NB4 (cell line): Measurements from ENCODE around the gene PC.

Experiments used
- POLR2A ChIP-seq: IDR thresholded peaks from 2 replicates; pipeline ENCODE4 v1.6.1; 2011; ENCODE audit warnings: mild to moderate bottlenecking; ENCODE audit not compliant: insufficient read length; ENCODE audit errors: extremely low read depth
- TF ChIP-seq, protein P1 (sequence below): IDR thresholded peaks from one replicate; pipeline ENCODE4 v1.5.1; 2012; ENCODE audit warnings: low read depth, low read length
- TF ChIP-seq, protein P2 (sequence below): IDR thresholded peaks from 2 replicates; pipeline ENCODE4 v1.6.1; 2011; ENCODE audit warnings: low read depth, low read length

DNA sequence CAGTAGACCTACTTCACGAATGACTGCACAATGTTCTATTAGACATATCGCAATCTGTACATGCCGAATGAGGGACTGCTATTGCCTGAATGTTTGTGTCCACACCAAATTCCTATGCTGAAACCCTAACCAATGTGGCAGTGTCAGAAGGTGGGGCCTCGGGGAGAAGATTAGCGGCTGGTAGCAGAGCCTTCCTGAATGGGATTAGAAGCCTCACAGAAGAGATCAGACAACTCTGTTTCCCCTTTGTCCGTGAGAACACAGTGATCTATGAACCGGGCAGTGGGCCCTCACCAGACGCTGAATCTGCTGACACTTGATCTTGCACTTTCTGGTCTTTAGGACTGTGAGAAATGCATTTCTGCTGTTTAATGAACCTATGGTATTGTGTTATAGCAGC lies 68.2 kb downstream of the PC start:
- TF ChIP-seq, protein P1, sequence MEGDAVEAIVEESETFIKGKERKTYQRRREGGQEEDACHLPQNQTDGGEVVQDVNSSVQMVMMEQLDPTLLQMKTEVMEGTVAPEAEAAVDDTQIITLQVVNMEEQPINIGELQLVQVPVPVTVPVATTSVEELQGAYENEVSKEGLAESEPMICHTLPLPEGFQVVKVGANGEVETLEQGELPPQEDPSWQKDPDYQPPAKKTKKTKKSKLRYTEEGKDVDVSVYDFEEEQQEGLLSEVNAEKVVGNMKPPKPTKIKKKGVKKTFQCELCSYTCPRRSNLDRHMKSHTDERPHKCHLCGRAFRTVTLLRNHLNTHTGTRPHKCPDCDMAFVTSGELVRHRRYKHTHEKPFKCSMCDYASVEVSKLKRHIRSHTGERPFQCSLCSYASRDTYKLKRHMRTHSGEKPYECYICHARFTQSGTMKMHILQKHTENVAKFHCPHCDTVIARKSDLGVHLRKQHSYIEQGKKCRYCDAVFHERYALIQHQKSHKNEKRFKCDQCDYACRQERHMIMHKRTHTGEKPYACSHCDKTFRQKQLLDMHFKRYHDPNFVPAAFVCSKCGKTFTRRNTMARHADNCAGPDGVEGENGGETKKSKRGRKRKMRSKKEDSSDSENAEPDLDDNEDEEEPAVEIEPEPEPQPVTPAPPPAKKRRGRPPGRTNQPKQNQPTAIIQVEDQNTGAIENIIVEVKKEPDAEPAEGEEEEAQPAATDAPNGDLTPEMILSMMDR: no peak
- no peak for TF ChIP-seq POLR2A
- TF ChIP-seq, protein P2, sequence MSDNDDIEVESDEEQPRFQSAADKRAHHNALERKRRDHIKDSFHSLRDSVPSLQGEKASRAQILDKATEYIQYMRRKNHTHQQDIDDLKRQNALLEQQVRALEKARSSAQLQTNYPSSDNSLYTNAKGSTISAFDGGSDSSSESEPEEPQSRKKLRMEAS: no peak
